Liver (tissue), 9 donors: ENCODE results near the gene SEMA3C. TPM values are rescaled to one million over a fixed set of nuclear protein-coding genes. Genes with fewer than 3 reads are reported as not detected.

Experiments
- DNase-seq: peaks from one replicate; pipeline ENCODE4 v3.0.0-alpha.2; 2017; ENCODE audit warnings: low spot score
- H3K27ac ChIP-seq, 2 donors: one replicate each; pipeline ENCODE4 v1.7.0; 2013; ENCODE audit warnings: inconsistent platforms in 2 of 2, low read length in 2 of 2, control low read depth in 1 of 2, low read depth in 1 of 2, mild to moderate bottlenecking in 1 of 2
- H3K27me3 ChIP-seq, 4 donors: one replicate each; pipeline versions ENCODE4 v1.6.1 to v1.7.0; 2013; ENCODE audit warnings: low read length in 3 of 4, inconsistent platforms in 1 of 4, mild to moderate bottlenecking in 1 of 4, moderate library complexity in 1 of 4; ENCODE audit not compliant: control insufficient read depth in 4 of 4, insufficient read depth in 4 of 4
- H3K36me3 ChIP-seq, 4 donors: one replicate each; pipeline versions ENCODE4 v1.6.1 to v1.7.0; 2013; ENCODE audit warnings: low read length in 3 of 4, mild to moderate bottlenecking in 3 of 4, low read depth in 1 of 4, moderate library complexity in 1 of 4; ENCODE audit not compliant: control insufficient read depth in 4 of 4, insufficient read depth in 3 of 4
- H3K4me1 ChIP-seq, 4 donors: one replicate each; pipeline versions ENCODE4 v1.6.1 to v1.7.0; 2013; ENCODE audit warnings: low read length in 3 of 4, mild to moderate bottlenecking in 3 of 4, moderate library complexity in 1 of 4; ENCODE audit not compliant: control insufficient read depth in 4 of 4, insufficient read depth in 4 of 4
- H3K4me3 ChIP-seq, 3 donors: one replicate each; pipeline versions ENCODE4 v1.6.1 to v1.7.0; 2013; ENCODE audit warnings: low read length in 3 of 3, control low read depth in 1 of 3, low read depth in 1 of 3, mild to moderate bottlenecking in 1 of 3
- H3K9ac ChIP-seq, 2 donors: one replicate each; pipeline ENCODE4 v1.7.0; 2013; ENCODE audit warnings: low read length in 2 of 2, mild to moderate bottlenecking in 2 of 2, moderate library complexity in 2 of 2, control low read depth in 1 of 2, low read depth in 1 of 2
- H3K9me3 ChIP-seq, 4 donors: one replicate each; pipeline versions ENCODE4 v1.6.1 to v1.7.0; 2013; ENCODE audit warnings: low read length in 3 of 4; ENCODE audit not compliant: control insufficient read depth in 4 of 4
- ATF3 ChIP-seq: IDR thresholded peaks from 2 replicates; pipeline ENCODE4 v1.6.1; 2016; ENCODE audit warnings: antibody characterized with exemption
- CTCF ChIP-seq: fragments of 150-350 bp; IDR thresholded peaks from 2 replicates; pipeline ENCODE4 v1.5.1; 2017; ENCODE audit warnings: improper control_type of control experiment, low read depth, low read length; ENCODE audit not compliant: missing input control
- EGR1 ChIP-seq, 2 donors: IDR thresholded peaks; 2 replicates each; pipeline ENCODE4 v1.6.1; 2016 to 2018; ENCODE audit warnings: antibody characterized with exemption in 2 of 2, low read depth in 2 of 2
- FOXA1 ChIP-seq: IDR thresholded peaks from 2 replicates; pipeline ENCODE4 v1.6.1; 2016; ENCODE audit warnings: antibody characterized with exemption
- FOXA2 ChIP-seq: IDR thresholded peaks from 2 replicates; pipeline ENCODE4 v1.6.1; 2016; ENCODE audit warnings: antibody characterized with exemption
- GABPA ChIP-seq, 2 donors: IDR thresholded peaks in 1 of 2; conservative IDR thresholded peaks in 1 of 2; 2 replicates each; pipeline ENCODE4 v1.6.1; 2016; ENCODE audit warnings: antibody characterized with exemption in 2 of 2, mild to moderate bottlenecking in 1 of 2, moderate library complexity in 1 of 2
- HNF4A ChIP-seq, 2 donors: conservative IDR thresholded peaks; 2 replicates each; pipeline ENCODE4 v1.6.1; 2016; ENCODE audit warnings: antibody characterized with exemption in 2 of 2, mild to moderate bottlenecking in 2 of 2
- HNF4G ChIP-seq: IDR thresholded peaks from 2 replicates; pipeline ENCODE4 v1.6.1; 2016; ENCODE audit warnings: antibody characterized with exemption
- JUND ChIP-seq, 2 donors: IDR thresholded peaks; 2 replicates each; pipeline ENCODE4 v1.6.1; 2016; ENCODE audit warnings: antibody characterized with exemption in 2 of 2
- MAX ChIP-seq: IDR thresholded peaks from 2 replicates; pipeline ENCODE4 v1.6.1; 2016; ENCODE audit warnings: antibody characterized with exemption
- NR2F2 ChIP-seq: IDR thresholded peaks from 2 replicates; pipeline ENCODE4 v1.6.1; 2016; ENCODE audit warnings: antibody characterized with exemption
- RAD21 ChIP-seq, 2 donors: IDR thresholded peaks; 2 replicates each; pipeline ENCODE4 v1.6.1; 2016; ENCODE audit warnings: antibody characterized with exemption in 2 of 2, mild to moderate bottlenecking in 2 of 2
- REST ChIP-seq: IDR thresholded peaks from 2 replicates; pipeline ENCODE4 v1.6.1; 2016; ENCODE audit warnings: antibody characterized with exemption, mild to moderate bottlenecking
- RXRA ChIP-seq, 2 donors: IDR thresholded peaks; 2 replicates each; pipeline ENCODE4 v1.6.1; 2017 to 2018; ENCODE audit warnings: antibody characterized with exemption in 2 of 2, mild to moderate bottlenecking in 1 of 2
- SP1 ChIP-seq: IDR thresholded peaks from 2 replicates; pipeline ENCODE4 v1.6.1; 2018; ENCODE audit warnings: antibody characterized with exemption, mild to moderate bottlenecking
- TAF1 ChIP-seq: conservative IDR thresholded peaks from 2 replicates; pipeline ENCODE4 v1.6.1; 2016; ENCODE audit warnings: antibody characterized with exemption, mild to moderate bottlenecking
- YY1 ChIP-seq: IDR thresholded peaks from 2 replicates; pipeline ENCODE4 v1.6.1; 2016; ENCODE audit warnings: antibody characterized with exemption, mild to moderate bottlenecking
- WGBS: extraction: QIAGEN DNeasy Blood & Tissue Kit; methylation state at CpG from one replicate; pipeline ENCODE4 v1.1.7; 2013; 5-methylcytosine and 5-hydroxymethylcytosine counted together
- polyA plus RNA-seq, 2 donors: library from polyadenylated mRNA; stranded (reverse) in 1 of 2; unstranded in 1 of 2; fragments of 200-250 nt in 1 of 2; fragments of >200 nt in 1 of 2; fragmentation: Nextera tagmentation in 1 of 2; extraction: Ambion mirVana in 1 of 2; gene quantifications; one replicate each; pipeline versions ENCODE4 v1.2.1 to v1.2.3, GENCODE V29; 2013 to 2015
- total RNA-seq, 2 donors: library from RNA; depleted of rRNA; stranded (reverse); fragments of >200 nt; gene quantifications; one replicate each; pipeline ENCODE4 v1.2.3, GENCODE V29; 2014
- TF ChIP-seq, protein P1 (sequence below): IDR thresholded peaks from 2 replicates; pipeline ENCODE4 v1.6.1; 2016; ENCODE audit warnings: antibody characterized with exemption
- donor health status: healthy.
- donor health status: healthy.
- donor health status: healthy.
- donor health status: healthy.
- donor health status: healthy.

SEMA3C gene
- total and polyA plus RNA-seq, 4 donors = 0.20 to 1.8 (median 0.64) TPM

DNA sequence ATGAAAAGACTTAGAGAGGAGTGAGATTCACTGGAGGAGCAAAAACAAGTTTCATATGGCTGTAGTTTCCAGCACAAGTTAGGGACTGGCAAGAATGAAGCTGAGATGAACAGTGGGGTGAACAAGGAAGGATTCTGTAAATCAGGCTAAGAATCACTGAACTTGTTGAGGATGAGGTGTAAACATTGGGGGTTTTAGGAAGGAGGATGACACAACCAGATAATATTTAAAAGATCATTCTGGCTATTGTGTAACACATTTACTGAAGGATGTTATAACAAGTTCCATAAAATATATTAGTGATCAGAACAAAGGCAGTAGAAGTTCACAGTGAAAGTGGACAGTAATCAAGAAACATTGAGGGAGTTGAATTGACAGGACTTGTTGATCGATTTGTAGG lies 211.5 kb downstream of the SEMA3C start:
- H3K4me3 ChIP-seq = no peak overlapping the region
- peaks cover 0 to 9% (median 0%) of the 10 kb centered on the region in 4 donors for H3K27me3 ChIP-seq
- no peak for TF ChIP-seq REST
- TF ChIP-seq CTCF = no peak
- TF ChIP-seq FOXA1 = no peak
- no peak for TF ChIP-seq FOXA2
- TF ChIP-seq JUND (IDR thresholded peaks at IDR 0.05) = no peak
- TF ChIP-seq ATF3 = no peak
- TF ChIP-seq TAF1 = no peak
- TF ChIP-seq YY1 = no peak
- no peak for TF ChIP-seq RXRA (IDR thresholded peaks at IDR 0.05)
- TF ChIP-seq MAX = no peak
- TF ChIP-seq SP1 = no peak
- TF ChIP-seq EGR1 (IDR thresholded peaks at IDR 0.05; ENCODE audit: low read depth in 2 of 2) = no peak
- TF ChIP-seq GABPA (IDR thresholded peaks at IDR 0.05 in 1 of 2, conservative IDR thresholded peaks at IDR 0.05 in 1 of 2) = no peak
- no peak for TF ChIP-seq HNF4G
- no peak for TF ChIP-seq NR2F2
- no peak for TF ChIP-seq RAD21 (IDR thresholded peaks at IDR 0.05)
- TF ChIP-seq, protein P1, sequence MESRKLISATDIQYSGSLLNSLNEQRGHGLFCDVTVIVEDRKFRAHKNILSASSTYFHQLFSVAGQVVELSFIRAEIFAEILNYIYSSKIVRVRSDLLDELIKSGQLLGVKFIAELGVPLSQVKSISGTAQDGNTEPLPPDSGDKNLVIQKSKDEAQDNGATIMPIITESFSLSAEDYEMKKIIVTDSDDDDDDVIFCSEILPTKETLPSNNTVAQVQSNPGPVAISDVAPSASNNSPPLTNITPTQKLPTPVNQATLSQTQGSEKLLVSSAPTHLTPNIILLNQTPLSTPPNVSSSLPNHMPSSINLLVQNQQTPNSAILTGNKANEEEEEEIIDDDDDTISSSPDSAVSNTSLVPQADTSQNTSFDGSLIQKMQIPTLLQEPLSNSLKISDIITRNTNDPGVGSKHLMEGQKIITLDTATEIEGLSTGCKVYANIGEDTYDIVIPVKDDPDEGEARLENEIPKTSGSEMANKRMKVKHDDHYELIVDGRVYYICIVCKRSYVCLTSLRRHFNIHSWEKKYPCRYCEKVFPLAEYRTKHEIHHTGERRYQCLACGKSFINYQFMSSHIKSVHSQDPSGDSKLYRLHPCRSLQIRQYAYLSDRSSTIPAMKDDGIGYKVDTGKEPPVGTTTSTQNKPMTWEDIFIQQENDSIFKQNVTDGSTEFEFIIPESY = no peak
- no peak for TF ChIP-seq HNF4A (conservative IDR thresholded peaks at IDR 0.05)
- no peak overlapping the region for H3K9ac ChIP-seq
- WGBS = 78% methylated on average over 1 of the region's 1 CpG
- no peaks in the 10 kb centered on the region for H3K36me3 ChIP-seq
- DNase-seq = no peak
- no peaks in the 10 kb centered on the region for H3K9me3 ChIP-seq
- no peaks in the 10 kb centered on the region for H3K4me1 ChIP-seq
- no peak overlapping the region for H3K27ac ChIP-seq
